ENCODE measurements around the gene PTPN13. TPM values are rescaled to one million over a fixed set of nuclear protein-coding genes. Genes with fewer than 3 reads are reported as not detected.

PTPN13 gene
- total RNA-seq, 2 experiments from 2014 or later, result 0.06 TPM

Other genes with a start within 250 kb of the PTPN13 start
- gene MAPK10, start 234.3 kb upstream of the PTPN13 start, total RNA-seq, result not detected

Measured in activated naive CD8-positive, alpha-beta T cell treated with anti-CD3 and anti-CD28 coated beads, Interleukin-2, amount 10 ng/mL, durations not matched to agents 7 days and 5 days (primary cell).